ENCODE results near the gene CDH15. TPM values are rescaled to one million over a fixed set of nuclear protein-coding genes. Genes with fewer than 3 reads are reported as not detected.

CDH15 gene
- total and polyA plus RNA-seq, 2 of the 13 experiments (the other 11 are each of a cell fraction or from before 2014, with no cell fraction given), result 0.74 to 2.2 TPM

DNA sequence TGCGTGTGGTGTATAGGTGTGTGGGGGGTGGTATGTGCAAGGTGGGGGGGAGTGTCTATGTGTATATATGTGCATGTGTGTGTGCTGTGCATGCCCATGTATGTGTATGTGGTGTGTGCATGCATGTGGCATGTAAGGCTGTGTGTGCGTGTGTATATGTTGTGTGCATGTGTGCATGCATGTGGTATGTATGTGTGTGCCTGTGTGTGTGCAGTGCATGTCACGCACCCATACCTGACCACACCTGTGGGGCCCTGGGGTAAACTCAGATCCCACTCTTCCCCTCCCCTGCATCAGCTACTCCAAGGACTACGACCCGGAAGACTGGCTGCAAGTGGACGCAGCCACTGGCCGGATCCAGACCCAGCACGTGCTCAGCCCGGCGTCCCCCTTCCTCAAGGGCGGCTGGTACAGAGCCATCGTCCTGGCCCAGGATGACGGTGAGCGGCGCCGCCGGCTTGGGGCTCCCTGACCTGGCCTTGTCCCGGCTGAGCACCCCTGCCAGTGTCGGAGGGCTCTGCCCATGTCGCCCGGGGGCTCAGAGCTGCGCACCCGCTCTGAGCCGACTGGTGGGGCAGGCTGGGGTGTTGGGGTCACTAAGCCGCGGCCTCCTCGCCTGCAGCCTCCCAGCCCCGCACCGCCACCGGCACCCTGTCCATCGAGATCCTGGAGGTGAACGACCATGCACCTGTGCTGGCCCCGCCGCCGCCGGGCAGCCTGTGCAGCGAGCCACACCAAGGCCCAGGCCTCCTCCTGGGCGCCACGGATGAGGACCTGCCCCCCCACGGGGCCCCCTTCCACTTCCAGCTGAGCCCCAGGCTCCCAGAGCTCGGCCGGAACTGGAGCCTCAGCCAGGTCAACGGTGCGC lies 19.7 kb downstream of the CDH15 start (continued):
- TF ChIP-seq, protein P1, sequence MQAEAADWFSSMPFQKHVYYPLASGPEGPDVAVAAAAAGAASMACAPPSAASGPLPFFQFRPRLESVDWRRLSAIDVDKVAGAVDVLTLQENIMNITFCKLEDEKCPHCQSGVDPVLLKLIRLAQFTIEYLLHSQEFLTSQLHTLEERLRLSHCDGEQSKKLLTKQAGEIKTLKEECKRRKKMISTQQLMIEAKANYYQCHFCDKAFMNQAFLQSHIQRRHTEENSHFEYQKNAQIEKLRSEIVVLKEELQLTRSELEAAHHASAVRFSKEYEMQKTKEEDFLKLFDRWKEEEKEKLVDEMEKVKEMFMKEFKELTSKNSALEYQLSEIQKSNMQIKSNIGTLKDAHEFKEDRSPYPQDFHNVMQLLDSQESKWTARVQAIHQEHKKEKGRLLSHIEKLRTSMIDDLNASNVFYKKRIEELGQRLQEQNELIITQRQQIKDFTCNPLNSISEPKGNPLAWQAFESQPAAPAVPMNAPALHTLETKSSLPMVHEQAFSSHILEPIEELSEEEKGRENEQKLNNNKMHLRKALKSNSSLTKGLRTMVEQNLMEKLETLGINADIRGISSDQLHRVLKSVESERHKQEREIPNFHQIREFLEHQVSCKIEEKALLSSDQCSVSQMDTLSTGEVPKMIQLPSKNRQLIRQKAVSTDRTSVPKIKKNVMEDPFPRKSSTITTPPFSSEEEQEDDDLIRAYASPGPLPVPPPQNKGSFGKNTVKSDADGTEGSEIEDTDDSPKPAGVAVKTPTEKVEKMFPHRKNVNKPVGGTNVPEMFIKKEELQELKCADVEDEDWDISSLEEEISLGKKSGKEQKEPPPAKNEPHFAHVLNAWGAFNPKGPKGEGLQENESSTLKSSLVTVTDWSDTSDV (CRISPR knock-in tag; IDR thresholded peaks at IDR 0.05), result peak; percentile 75
- no peak for TF ChIP-seq ZNF3 (CRISPR knock-in tag; IDR thresholded peaks at IDR 0.05)
- no peak for TF ChIP-seq IRX3 (CRISPR knock-in tag; IDR thresholded peaks at IDR 0.05; ENCODE audit: borderline replicate concordance, low read depth)
- TF ChIP-seq, protein P2, sequence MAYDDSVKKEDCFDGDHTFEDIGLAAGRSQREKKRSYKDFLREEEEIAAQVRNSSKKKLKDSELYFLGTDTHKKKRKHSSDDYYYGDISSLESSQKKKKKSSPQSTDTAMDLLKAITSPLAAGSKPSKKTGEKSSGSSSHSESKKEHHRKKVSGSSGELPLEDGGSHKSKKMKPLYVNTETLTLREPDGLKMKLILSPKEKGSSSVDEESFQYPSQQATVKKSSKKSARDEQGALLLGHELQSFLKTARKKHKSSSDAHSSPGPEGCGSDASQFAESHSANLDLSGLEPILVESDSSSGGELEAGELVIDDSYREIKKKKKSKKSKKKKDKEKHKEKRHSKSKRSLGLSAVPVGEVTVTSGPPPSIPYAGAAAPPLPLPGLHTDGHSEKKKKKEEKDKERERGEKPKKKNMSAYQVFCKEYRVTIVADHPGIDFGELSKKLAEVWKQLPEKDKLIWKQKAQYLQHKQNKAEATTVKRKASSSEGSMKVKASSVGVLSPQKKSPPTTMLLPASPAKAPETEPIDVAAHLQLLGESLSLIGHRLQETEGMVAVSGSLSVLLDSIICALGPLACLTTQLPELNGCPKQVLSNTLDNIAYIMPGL (CRISPR knock-in tag; IDR thresholded peaks at IDR 0.05; ENCODE audit: borderline replicate concordance in 1 of 2, low read depth in 1 of 2), result peak in 1 of 2 experiments; percentile 62; a peak in 1 of 4 replicates
- peak; percentile 73; the same call in 1 of the 2 replicates for TF ChIP-seq ZSCAN31 (CRISPR knock-in tag; IDR thresholded peaks at IDR 0.05; ENCODE audit: low read depth)
- peak; percentile 28; the same call in 1 of the 2 replicates for TF ChIP-seq ATF7-NPFF (CRISPR knock-in tag; IDR thresholded peaks at IDR 0.05; ENCODE audit: low read depth)
- TF ChIP-seq, protein P3, sequence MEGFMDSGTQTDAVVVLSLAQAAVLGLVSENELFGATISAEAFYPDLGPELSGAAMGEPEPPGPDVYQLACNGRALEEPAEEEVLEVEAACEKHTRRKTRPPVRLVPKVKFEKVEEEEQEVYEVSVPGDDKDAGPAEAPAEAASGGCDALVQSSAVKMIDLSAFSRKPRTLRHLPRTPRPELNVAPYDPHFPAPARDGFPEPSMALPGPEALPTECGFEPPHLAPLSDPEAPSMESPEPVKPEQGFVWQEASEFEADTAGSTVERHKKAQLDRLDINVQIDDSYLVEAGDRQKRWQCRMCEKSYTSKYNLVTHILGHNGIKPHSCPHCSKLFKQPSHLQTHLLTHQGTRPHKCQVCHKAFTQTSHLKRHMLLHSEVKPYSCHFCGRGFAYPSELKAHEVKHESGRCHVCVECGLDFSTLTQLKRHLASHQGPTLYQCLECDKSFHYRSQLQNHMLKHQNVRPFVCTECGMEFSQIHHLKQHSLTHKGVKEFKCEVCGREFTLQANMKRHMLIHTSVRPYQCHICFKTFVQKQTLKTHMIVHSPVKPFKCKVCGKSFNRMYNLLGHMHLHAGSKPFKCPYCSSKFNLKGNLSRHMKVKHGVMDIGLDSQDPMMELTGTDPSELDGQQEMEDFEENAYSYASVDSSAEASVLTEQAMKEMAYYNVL (CRISPR knock-in tag; IDR thresholded peaks at IDR 0.05; ENCODE audit: borderline replicate concordance), result 0 out of 2 replicates have a peak, but pooled peaks have one; percentile 67
- no peak for TF ChIP-seq NR3C1 (CRISPR knock-in tag; IDR thresholded peaks at IDR 0.05)
- no peak for TF ChIP-seq ZSCAN30 (CRISPR knock-in tag; IDR thresholded peaks at IDR 0.05)
- TF ChIP-seq FOXP1 (IDR thresholded peaks at IDR 0.05), result no peak
- no peak for TF ChIP-seq FOXP1 (CRISPR knock-in tag; IDR thresholded peaks at IDR 0.05)
- TF ChIP-seq JDP2 (CRISPR knock-in tag; IDR thresholded peaks at IDR 0.05; ENCODE audit: borderline replicate concordance), result no peak
- no peak for TF ChIP-seq ATF1 (CRISPR knock-in tag; IDR thresholded peaks at IDR 0.05)
- TF ChIP-seq GTF3A (CRISPR knock-in tag; conservative IDR thresholded peaks at IDR 0.05), result no peak
- TF ChIP-seq, protein P4, sequence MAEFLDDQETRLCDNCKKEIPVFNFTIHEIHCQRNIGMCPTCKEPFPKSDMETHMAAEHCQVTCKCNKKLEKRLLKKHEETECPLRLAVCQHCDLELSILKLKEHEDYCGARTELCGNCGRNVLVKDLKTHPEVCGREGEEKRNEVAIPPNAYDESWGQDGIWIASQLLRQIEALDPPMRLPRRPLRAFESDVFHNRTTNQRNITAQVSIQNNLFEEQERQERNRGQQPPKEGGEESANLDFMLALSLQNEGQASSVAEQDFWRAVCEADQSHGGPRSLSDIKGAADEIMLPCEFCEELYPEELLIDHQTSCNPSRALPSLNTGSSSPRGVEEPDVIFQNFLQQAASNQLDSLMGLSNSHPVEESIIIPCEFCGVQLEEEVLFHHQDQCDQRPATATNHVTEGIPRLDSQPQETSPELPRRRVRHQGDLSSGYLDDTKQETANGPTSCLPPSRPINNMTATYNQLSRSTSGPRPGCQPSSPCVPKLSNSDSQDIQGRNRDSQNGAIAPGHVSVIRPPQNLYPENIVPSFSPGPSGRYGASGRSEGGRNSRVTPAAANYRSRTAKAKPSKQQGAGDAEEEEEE (CRISPR knock-in tag; IDR thresholded peaks at IDR 0.05; ENCODE audit: borderline replicate concordance), result no peak
- TF ChIP-seq SUZ12 (IDR thresholded peaks at IDR 0.05; ENCODE audit: low read depth, low read length), result no peak
- TF ChIP-seq, protein P5, sequence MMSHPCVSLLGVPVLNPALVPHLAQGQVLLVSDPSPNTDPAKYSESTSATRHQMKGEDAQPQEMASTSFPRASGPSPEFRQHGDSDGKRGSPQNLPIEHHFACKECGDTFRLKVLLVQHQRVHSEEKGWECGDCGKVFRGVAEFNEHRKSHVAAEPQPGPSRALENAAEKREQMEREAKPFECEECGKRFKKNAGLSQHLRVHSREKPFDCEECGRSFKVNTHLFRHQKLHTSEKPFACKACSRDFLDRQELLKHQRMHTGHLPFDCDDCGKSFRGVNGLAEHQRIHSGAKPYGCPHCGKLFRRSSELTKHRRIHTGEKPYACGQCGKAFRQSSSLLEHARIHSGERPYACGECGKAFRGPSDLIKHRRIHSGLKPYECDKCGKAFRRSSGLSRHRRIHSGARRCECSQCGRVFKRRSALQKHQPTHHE (CRISPR knock-in tag; IDR thresholded peaks at IDR 0.05; ENCODE audit: borderline replicate concordance), result no peak
- no peak for TF ChIP-seq IKZF4 (CRISPR knock-in tag; IDR thresholded peaks at IDR 0.05; ENCODE audit: borderline replicate concordance, low read depth, not compliant biosample characterization)
- TF ChIP-seq ZC3H13 (CRISPR knock-in tag; IDR thresholded peaks at IDR 0.05), result peak; percentile 72
